ENCODE measurements around the gene B4GALT6. TPM values are rescaled to one million over a fixed set of nuclear protein-coding genes. Genes with fewer than 3 reads are reported as not detected.

The B4GALT6 gene
- polyA plus RNA-seq, 1 donor from 2014 or later, result 19.4 TPM

DNA sequence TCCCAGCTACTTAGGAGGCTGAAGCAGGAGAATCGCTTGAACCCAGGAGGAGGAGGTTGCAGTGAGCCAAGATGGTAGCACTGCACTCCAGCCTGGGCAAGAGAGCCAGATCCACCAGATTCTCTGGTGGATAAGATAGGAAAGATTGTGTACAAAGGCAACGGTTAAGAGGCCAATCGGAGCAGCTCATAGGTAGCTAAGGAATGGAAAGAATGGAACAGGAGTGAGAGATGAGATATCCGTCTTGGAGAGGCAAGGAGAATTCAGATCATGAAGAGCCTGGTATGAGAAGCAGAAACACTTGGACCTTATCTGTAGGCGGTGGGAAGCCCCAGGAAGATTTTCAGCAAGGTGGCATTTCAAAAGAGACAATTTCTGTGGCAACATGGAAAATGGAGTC is 65.6 kb downstream of the B4GALT6 start:
- Histone ChIP-seq H3K27ac (ENCODE audit: low read length) (no peak overlapping the region), H3K9ac (ENCODE audit: low read length) (no peak overlapping the region), H3K36me3 (ENCODE audit: insufficient read depth, low read length) (no peaks in the 10 kb centered on the region), H3K4me3 (ENCODE audit: low read length) (no peak overlapping the region), H2AFZ (ENCODE audit: low read depth, low read length) (no peak overlapping the region), H3K79me2 (replicated peaks; ENCODE audit: insufficient read depth, low read length) (no peaks in the 10 kb centered on the region), H3K9me3 (ENCODE audit: low read length) (no peaks in the 10 kb centered on the region), H3K4me2 (ENCODE audit: low read length) (no peak overlapping the region), H4K20me1 (ENCODE audit: insufficient read depth) (no peaks in the 10 kb centered on the region), H3F3A (ENCODE audit: insufficient read depth, low read length, poor library complexity, severe bottlenecking) (no peaks in the 10 kb centered on the region), H3K9me2 (ENCODE audit: insufficient read depth, low read length) (no peaks in the 10 kb centered on the region), H3K27me3 (ENCODE audit: insufficient read depth, low read depth, low read length) (no peaks in the 10 kb centered on the region)
- TF ChIP-seq, protein P1, sequence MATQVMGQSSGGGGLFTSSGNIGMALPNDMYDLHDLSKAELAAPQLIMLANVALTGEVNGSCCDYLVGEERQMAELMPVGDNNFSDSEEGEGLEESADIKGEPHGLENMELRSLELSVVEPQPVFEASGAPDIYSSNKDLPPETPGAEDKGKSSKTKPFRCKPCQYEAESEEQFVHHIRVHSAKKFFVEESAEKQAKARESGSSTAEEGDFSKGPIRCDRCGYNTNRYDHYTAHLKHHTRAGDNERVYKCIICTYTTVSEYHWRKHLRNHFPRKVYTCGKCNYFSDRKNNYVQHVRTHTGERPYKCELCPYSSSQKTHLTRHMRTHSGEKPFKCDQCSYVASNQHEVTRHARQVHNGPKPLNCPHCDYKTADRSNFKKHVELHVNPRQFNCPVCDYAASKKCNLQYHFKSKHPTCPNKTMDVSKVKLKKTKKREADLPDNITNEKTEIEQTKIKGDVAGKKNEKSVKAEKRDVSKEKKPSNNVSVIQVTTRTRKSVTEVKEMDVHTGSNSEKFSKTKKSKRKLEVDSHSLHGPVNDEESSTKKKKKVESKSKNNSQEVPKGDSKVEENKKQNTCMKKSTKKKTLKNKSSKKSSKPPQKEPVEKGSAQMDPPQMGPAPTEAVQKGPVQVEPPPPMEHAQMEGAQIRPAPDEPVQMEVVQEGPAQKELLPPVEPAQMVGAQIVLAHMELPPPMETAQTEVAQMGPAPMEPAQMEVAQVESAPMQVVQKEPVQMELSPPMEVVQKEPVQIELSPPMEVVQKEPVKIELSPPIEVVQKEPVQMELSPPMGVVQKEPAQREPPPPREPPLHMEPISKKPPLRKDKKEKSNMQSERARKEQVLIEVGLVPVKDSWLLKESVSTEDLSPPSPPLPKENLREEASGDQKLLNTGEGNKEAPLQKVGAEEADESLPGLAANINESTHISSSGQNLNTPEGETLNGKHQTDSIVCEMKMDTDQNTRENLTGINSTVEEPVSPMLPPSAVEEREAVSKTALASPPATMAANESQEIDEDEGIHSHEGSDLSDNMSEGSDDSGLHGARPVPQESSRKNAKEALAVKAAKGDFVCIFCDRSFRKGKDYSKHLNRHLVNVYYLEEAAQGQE (IDR thresholded peaks at IDR 0.05; ENCODE audit: borderline replicate concordance), result no peak

DNA sequence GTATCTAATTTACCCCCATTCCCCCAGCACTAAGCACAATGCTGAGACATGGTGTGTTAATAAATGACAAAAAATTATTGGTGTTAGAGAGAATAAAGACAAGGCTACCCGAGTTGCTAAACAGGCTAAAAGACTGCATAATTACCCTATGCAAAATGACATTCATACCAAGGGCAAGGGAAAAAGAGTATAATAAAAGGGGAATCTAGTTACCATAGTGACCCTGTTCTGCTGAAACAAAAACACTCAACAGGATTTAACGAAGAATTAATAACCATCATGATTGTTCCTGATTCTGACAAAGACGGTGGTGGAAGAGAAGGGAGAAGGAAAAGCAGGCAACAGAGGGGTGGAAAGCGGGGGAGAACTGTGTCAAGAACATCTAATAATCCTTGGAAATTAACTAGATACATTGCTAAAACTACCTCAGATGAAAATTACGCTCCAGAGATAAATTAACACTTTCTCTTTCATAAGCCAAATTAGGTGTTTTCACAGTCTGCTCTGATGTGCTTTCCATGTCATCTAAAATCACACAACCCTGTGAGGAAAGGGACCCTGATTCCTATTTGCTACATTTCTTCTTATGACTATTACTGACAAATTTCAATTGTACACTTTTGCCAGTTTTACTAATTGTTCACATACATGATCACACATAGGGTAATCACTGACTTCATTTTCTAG is 67.2 kb downstream of the B4GALT6 start:
- H3K36me3 ChIP-seq (ENCODE audit: insufficient read depth, low read length), result no peaks in the 10 kb centered on the region
- H3K9me3 ChIP-seq (ENCODE audit: low read length), result no peaks in the 10 kb centered on the region
- H3K9me2 ChIP-seq (ENCODE audit: insufficient read depth, low read length), result no peaks in the 10 kb centered on the region
- TF ChIP-seq, protein P1 (IDR thresholded peaks at IDR 0.05; ENCODE audit: borderline replicate concordance), result no peak
- TF ChIP-seq EZH2 (IDR thresholded peaks at IDR 0.05; ENCODE audit: borderline replicate concordance, insufficient read depth, low read length, poor library complexity, severe bottlenecking) (no peak), RAD21 (conservative IDR thresholded peaks at IDR 0.05) (no peak), MXI1 (conservative IDR thresholded peaks at IDR 0.05; ENCODE audit: poor library complexity, severe bottlenecking) (no peak), POLR2AphosphoS5 (IDR thresholded peaks at IDR 0.05) (no peak), TAF1 (IDR thresholded peaks at IDR 0.05; ENCODE audit: low read depth) (no peak), SMC3 (conservative IDR thresholded peaks at IDR 0.05; ENCODE audit: poor library complexity) (no peak), EP300 (conservative IDR thresholded peaks at IDR 0.05; ENCODE audit: poor library complexity, severe bottlenecking) (no peak)
- TF ChIP-seq, protein P2, sequence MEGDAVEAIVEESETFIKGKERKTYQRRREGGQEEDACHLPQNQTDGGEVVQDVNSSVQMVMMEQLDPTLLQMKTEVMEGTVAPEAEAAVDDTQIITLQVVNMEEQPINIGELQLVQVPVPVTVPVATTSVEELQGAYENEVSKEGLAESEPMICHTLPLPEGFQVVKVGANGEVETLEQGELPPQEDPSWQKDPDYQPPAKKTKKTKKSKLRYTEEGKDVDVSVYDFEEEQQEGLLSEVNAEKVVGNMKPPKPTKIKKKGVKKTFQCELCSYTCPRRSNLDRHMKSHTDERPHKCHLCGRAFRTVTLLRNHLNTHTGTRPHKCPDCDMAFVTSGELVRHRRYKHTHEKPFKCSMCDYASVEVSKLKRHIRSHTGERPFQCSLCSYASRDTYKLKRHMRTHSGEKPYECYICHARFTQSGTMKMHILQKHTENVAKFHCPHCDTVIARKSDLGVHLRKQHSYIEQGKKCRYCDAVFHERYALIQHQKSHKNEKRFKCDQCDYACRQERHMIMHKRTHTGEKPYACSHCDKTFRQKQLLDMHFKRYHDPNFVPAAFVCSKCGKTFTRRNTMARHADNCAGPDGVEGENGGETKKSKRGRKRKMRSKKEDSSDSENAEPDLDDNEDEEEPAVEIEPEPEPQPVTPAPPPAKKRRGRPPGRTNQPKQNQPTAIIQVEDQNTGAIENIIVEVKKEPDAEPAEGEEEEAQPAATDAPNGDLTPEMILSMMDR (IDR thresholded peaks at IDR 0.05; ENCODE audit: poor library complexity, severe bottlenecking), result no peak
- H3K4me3 ChIP-seq (ENCODE audit: low read length), result no peak overlapping the region
- H3K9ac ChIP-seq (ENCODE audit: low read length), result no peak overlapping the region
- H3K27ac ChIP-seq (ENCODE audit: low read length), result no peak overlapping the region
- H3K4me2 ChIP-seq (ENCODE audit: low read length), result no peak overlapping the region
- no peak overlapping the region for H2AFZ ChIP-seq (ENCODE audit: low read depth, low read length)
- no peaks in the 10 kb centered on the region for H3K79me2 ChIP-seq (replicated peaks; ENCODE audit: insufficient read depth, low read length)
- H3F3A ChIP-seq (ENCODE audit: insufficient read depth, low read length, poor library complexity, severe bottlenecking), result no peaks in the 10 kb centered on the region
- H4K20me1 ChIP-seq (ENCODE audit: insufficient read depth), result no peaks in the 10 kb centered on the region
- H3K27me3 ChIP-seq (ENCODE audit: insufficient read depth, low read depth, low read length), result no peaks in the 10 kb centered on the region
